ENCODE data around the gene URM1. TPM values are rescaled to one million over a fixed set of nuclear protein-coding genes. Genes with fewer than 3 reads are reported as not detected.

URM1 gene
- total RNA-seq, 1 donor from 2014 or later = 96.1 TPM

DNA sequence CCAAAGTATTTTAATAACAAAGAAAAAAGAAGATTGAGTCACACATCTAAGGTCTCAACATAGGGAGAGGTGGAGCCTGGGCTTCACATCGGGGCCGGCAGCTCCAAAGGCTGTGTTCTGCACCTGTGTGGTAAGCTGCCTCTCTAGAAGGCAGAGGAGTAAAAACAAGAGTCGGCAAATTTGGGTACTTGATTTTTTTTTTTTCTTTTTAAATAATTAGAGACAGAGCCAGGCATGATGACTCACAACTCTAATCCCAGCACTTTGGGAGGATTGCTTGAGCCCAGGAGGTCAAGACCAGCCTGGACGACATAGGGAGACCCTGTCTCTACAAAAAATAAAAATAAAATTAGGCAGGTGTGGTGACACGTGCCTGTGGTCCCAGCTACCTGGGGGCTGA lies 4.7 kb downstream of the URM1 start:
- H3K4me3 Mint-ChIP-seq (ENCODE audit: unreplicated experiment) = no peak overlapping the region

DNA sequence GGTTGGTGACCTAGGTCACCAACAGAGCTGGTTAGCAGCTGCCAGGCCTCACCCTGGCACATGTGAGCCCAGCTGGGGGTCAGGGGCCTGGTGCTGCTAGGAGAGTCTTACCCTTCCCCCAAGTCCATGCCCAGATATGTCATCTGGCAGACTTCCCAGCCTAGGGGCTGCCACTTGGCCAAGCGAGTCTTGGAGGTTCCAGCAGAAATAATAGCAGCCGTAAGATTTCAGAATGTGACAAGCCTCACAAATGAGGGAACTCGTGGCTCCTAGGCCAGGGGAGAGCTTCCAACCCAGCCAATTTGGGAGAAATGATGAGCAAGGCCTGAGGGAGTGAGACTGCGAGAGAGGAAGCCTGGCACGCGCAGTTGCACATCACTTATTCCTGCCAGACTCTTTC lies 11.1 kb downstream of the URM1 start:
- TF ChIP-seq CTCF (IDR thresholded peaks at IDR 0.05; ENCODE audit: unreplicated experiment) = no peak
- peaks cover 1% of the 10 kb centered on the region for H3K27me3 Mint-ChIP-seq (ENCODE audit: unreplicated experiment)
- H3K36me3 Mint-ChIP-seq (ENCODE audit: low read depth, unreplicated experiment) = peaks cover 25% of the 10 kb centered on the region
- H3K4me3 Mint-ChIP-seq (ENCODE audit: unreplicated experiment) = no peak overlapping the region
- no peaks in the 10 kb centered on the region for H3K4me1 Mint-ChIP-seq (ENCODE audit: unreplicated experiment)
- H3K9me3 Mint-ChIP-seq (ENCODE audit: unreplicated experiment) = no peaks in the 10 kb centered on the region
- DNase-seq (ENCODE audit: low spot score) = no peak
- no peak overlapping the region for H3K27ac Mint-ChIP-seq (ENCODE audit: unreplicated experiment)

More for the DNA sequence above, 4.7 kb downstream of the URM1 start:
- H3K27ac Mint-ChIP-seq (ENCODE audit: unreplicated experiment) = no peak overlapping the region
- DNase-seq (ENCODE audit: low spot score) = no peak
- H3K9me3 Mint-ChIP-seq (ENCODE audit: unreplicated experiment) = no peaks in the 10 kb centered on the region
- H3K36me3 Mint-ChIP-seq (ENCODE audit: low read depth, unreplicated experiment) = peaks cover 19% of the 10 kb centered on the region
- H3K27me3 Mint-ChIP-seq (ENCODE audit: unreplicated experiment) = peaks cover 3% of the 10 kb centered on the region
- H3K4me1 Mint-ChIP-seq (ENCODE audit: unreplicated experiment) = peaks cover 24% of the 10 kb centered on the region
- no peak for TF ChIP-seq CTCF (IDR thresholded peaks at IDR 0.05; ENCODE audit: unreplicated experiment)

DNA sequence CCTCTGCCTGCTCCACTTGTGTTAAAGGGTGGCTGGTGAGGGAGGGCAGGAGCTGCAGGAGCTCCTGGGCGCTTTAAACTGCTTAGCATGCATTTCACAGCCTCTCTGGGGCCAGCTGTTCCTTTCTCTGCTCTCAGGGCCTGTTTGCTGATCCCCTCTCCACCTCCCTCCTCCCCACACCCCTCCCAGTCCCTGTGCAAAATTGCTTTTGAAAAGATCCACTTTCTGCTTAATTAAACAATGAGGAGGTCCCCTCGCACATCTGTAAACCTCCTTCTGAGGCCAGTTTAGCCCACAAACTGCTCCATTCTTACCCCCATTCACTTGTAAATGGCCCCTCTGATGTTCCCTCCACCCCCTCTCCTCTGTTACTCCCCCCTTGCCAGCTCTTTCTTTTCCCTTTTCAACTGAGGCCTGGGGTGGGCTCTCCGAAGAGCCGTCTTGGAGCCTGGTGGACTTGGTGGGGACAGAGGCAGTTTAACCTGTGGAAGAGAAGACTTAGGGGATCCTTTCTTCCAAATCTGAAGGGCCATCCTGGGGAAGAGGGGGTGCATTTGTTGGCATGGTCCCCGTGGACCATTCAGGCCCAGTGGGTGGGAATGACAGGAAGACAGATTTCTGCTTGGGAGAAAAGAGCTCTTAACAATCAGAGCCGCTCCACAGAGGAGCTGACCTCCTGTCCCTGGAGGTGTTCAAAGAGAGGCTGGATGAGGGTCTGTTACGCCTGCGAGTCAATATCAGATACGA lies 12.0 kb downstream of the URM1 start:
- Mint-ChIP-seq H3K4me1 (ENCODE audit: unreplicated experiment) (no peaks in the 10 kb centered on the region), H3K27ac (ENCODE audit: unreplicated experiment) (no peak overlapping the region), H3K4me3 (ENCODE audit: unreplicated experiment) (no peak overlapping the region), H3K27me3 (ENCODE audit: unreplicated experiment) (peaks cover 1% of the 10 kb centered on the region), H3K36me3 (ENCODE audit: low read depth, unreplicated experiment) (peaks cover 29% of the 10 kb centered on the region), H3K9me3 (ENCODE audit: unreplicated experiment) (no peaks in the 10 kb centered on the region)
- no peak for DNase-seq (ENCODE audit: low spot score)
- TF ChIP-seq CTCF (IDR thresholded peaks at IDR 0.05; ENCODE audit: unreplicated experiment) = no peak

GRCh38 chr9:128383791-128384190 lies 12.6 kb downstream of the URM1 start:
- Mint-ChIP-seq H3K27me3 (ENCODE audit: unreplicated experiment) (peaks cover 1% of the 10 kb centered on the region), H3K4me1 (ENCODE audit: unreplicated experiment) (no peaks in the 10 kb centered on the region), H3K36me3 (ENCODE audit: low read depth, unreplicated experiment) (peaks cover 28% of the 10 kb centered on the region), H3K9me3 (ENCODE audit: unreplicated experiment) (no peaks in the 10 kb centered on the region), H3K4me3 (ENCODE audit: unreplicated experiment) (no peak overlapping the region), H3K27ac (ENCODE audit: unreplicated experiment) (no peak overlapping the region)
- DNase-seq (ENCODE audit: low spot score) = no peak
- no peak for TF ChIP-seq CTCF (IDR thresholded peaks at IDR 0.05; ENCODE audit: unreplicated experiment)

GRCh38 chr9:128384801-128385495 lies 13.8 kb downstream of the URM1 start:
- TF ChIP-seq CTCF (IDR thresholded peaks at IDR 0.05; ENCODE audit: unreplicated experiment) = no peak
- no peak for DNase-seq (ENCODE audit: low spot score)
- Mint-ChIP-seq H3K27me3 (ENCODE audit: unreplicated experiment) (peaks cover 1% of the 10 kb centered on the region), H3K4me1 (ENCODE audit: unreplicated experiment) (no peaks in the 10 kb centered on the region), H3K4me3 (ENCODE audit: unreplicated experiment) (no peak overlapping the region), H3K9me3 (ENCODE audit: unreplicated experiment) (no peaks in the 10 kb centered on the region), H3K27ac (ENCODE audit: unreplicated experiment) (no peak overlapping the region), H3K36me3 (ENCODE audit: low read depth, unreplicated experiment) (peaks cover 28% of the 10 kb centered on the region)

Data from endothelial cell (in vitro differentiated cells).